HG03442 (cell line): ENCODE results near the gene C1orf35.
"Not testable (repeated sequence)": the region's sequence is repeated elsewhere in the genome, so short reads cannot be mapped to it uniquely, and the experiment has no call there.

Experiments
- ATAC-seq: cut with Tn5 transposase; IDR thresholded peaks from one replicate; pipeline ENCODE4 v1.9.1; 2021; ENCODE audit warnings: mild to moderate bottlenecking, moderate library complexity; ENCODE audit not compliant: unreplicated experiment

Gene C1orf35

GRCh38 chr1:228142701-228143136 lies 39.6 kb upstream of the C1orf35 start:
- no peak for ATAC-seq

GRCh38 chr1:228142155-228142691 lies 39.1 kb upstream of the C1orf35 start:
- no peak for ATAC-seq

- ATAC-seq: no peak
Observed at GRCh38 chr1:228141226-228142044, 38.3 kb upstream of the C1orf35 start.

- no peak for ATAC-seq
Observed at GRCh38 chr1:228140724-228141225, 37.6 kb upstream of the C1orf35 start.

- ATAC-seq: peak; percentile 88
Observed at GRCh38 chr1:228139931-228140723, 37.0 kb upstream of the C1orf35 start, which contains the start of gene GUK1. Gene GUK1, plus strand, starts transcription at chr1:228140279. Its CDS starts 24 bp downstream, at chr1:228140303.

- ATAC-seq: no peak
Observed at GRCh38 chr1:228139406-228139930, 36.3 kb upstream of the C1orf35 start.

- no peak for ATAC-seq
Observed at GRCh38 chr1:228136901-228137300, 33.8 kb upstream of the C1orf35 start.

GRCh38 chr1:228134591-228134990 lies 31.5 kb upstream of the C1orf35 start:
- ATAC-seq: no peak

- no peak for ATAC-seq
Observed at GRCh38 chr1:228131766-228132165, 28.6 kb upstream of the C1orf35 start.

- ATAC-seq: no peak
Observed at GRCh38 chr1:228125185-228125584, 22.1 kb upstream of the C1orf35 start.

- no peak for ATAC-seq
Observed at GRCh38 chr1:228123505-228123904, 20.4 kb upstream of the C1orf35 start.

GRCh38 chr1:228122921-228123441 lies 19.9 kb upstream of the C1orf35 start:
- ATAC-seq: no peak

- ATAC-seq: no peak
Observed at GRCh38 chr1:228120857-228121489, 17.8 kb upstream of the C1orf35 start.

GRCh38 chr1:228120351-228120750 lies 17.2 kb upstream of the C1orf35 start:
- no peak for ATAC-seq

GRCh38 chr1:228118040-228118439 lies 14.9 kb upstream of the C1orf35 start:
- ATAC-seq: no peak

- no peak for ATAC-seq
Observed at GRCh38 chr1:228117335-228117734, 14.2 kb upstream of the C1orf35 start.

- ATAC-seq: no peak
Observed at GRCh38 chr1:228114827-228115226, 11.7 kb upstream of the C1orf35 start.

- no peak for ATAC-seq
Observed at GRCh38 chr1:228112617-228113016, 9.5 kb upstream of the C1orf35 start.

- no peak for ATAC-seq
Observed at GRCh38 chr1:228112167-228112566, 9.0 kb upstream of the C1orf35 start.

- not testable (repeated sequence) for ATAC-seq
Observed at GRCh38 chr1:228111315-228111714, 8.2 kb upstream of the C1orf35 start.
